HEK293 (cell line): Measurements from ENCODE around the gene CBX5.

Experiments used
- GLIS1 ChIP-seq: fragments of 450-650 bp; formaldehyde crosslinking; IDR thresholded peaks from 2 replicates; pipeline ENCODE4 v1.5.1; 2016; ENCODE audit warnings: missing biosample characterization, missing genetic modification characterization
- ZNF121 ChIP-seq: fragments of 450-650 bp; formaldehyde crosslinking; IDR thresholded peaks from 2 replicates; pipeline ENCODE4 v1.5.1; 2016; ENCODE audit warnings: missing biosample characterization, missing genetic modification characterization
- ZNF133 ChIP-seq: fragments of 450-650 bp; formaldehyde crosslinking; IDR thresholded peaks from 2 replicates; pipeline ENCODE4 v1.5.1; 2016; ENCODE audit warnings: missing biosample characterization, missing genetic modification characterization
- ZNF138 ChIP-seq: fragments of 450-650 bp; formaldehyde crosslinking; IDR thresholded peaks from 2 replicates; pipeline ENCODE4 v1.5.1; 2016; ENCODE audit warnings: missing biosample characterization, missing genetic modification characterization, borderline replicate concordance
- ZNF140 ChIP-seq: fragments of 450-650 bp; formaldehyde crosslinking; IDR thresholded peaks from 2 replicates; pipeline ENCODE4 v1.5.1; 2016; ENCODE audit warnings: missing biosample characterization, missing genetic modification characterization
- ZNF148 ChIP-seq: fragments of 450-650 bp; formaldehyde crosslinking; IDR thresholded peaks from 2 replicates; pipeline ENCODE4 v1.5.0; 2017; ENCODE audit warnings: missing biosample characterization, missing genetic modification characterization, borderline replicate concordance
- ZNF214 ChIP-seq: fragments of 450-650 bp; formaldehyde crosslinking; IDR thresholded peaks from 2 replicates; pipeline ENCODE4 v1.5.1; 2017; ENCODE audit warnings: missing biosample characterization, mild to moderate bottlenecking, missing genetic modification characterization, borderline replicate concordance
- ZNF221 ChIP-seq: fragments of 450-650 bp; formaldehyde crosslinking; IDR thresholded peaks from 2 replicates; pipeline ENCODE4 v1.5.1; 2017; ENCODE audit warnings: missing biosample characterization, missing genetic modification characterization, borderline replicate concordance
- ZNF677 ChIP-seq: fragments of 450-650 bp; IDR thresholded peaks from 2 replicates; pipeline ENCODE4 v1.5.0; 2018; ENCODE audit warnings: missing biosample characterization, mild to moderate bottlenecking, missing genetic modification characterization, moderate library complexity
- ZNF768 ChIP-seq: fragments of 450-650 bp; formaldehyde crosslinking; IDR thresholded peaks from 2 replicates; pipeline ENCODE4 v1.5.1; 2018; ENCODE audit warnings: missing biosample characterization, mild to moderate bottlenecking, missing genetic modification characterization
- ZNF837 ChIP-seq: fragments of 450-650 bp; formaldehyde crosslinking; IDR thresholded peaks from 2 replicates; pipeline ENCODE4 v1.5.1; 2016; ENCODE audit warnings: missing biosample characterization, missing genetic modification characterization
- ZSCAN16 ChIP-seq: fragments of 450-650 bp; formaldehyde crosslinking; IDR thresholded peaks from 2 replicates; pipeline ENCODE4 v1.5.1; 2016; ENCODE audit warnings: missing biosample characterization, missing genetic modification characterization
- TF ChIP-seq, protein P1 (sequence below): fragments of 450-650 bp; formaldehyde crosslinking; IDR thresholded peaks from 2 replicates; pipeline ENCODE4 v1.5.1; 2017; ENCODE audit warnings: missing biosample characterization, missing genetic modification characterization
- TF ChIP-seq, protein P2 (sequence below): fragments of 450-650 bp; formaldehyde crosslinking; IDR thresholded peaks from 2 replicates; pipeline ENCODE4; 2016; ENCODE audit warnings: missing biosample characterization, missing genetic modification characterization
- TF ChIP-seq, protein P3 (sequence below): fragments of 450-650 bp; formaldehyde crosslinking; IDR thresholded peaks from 2 replicates; pipeline ENCODE4 v1.5.1; 2016; ENCODE audit warnings: missing biosample characterization, missing genetic modification characterization, low read depth
- TF ChIP-seq, protein P4 (sequence below): fragments of 450-650 bp; formaldehyde crosslinking; IDR thresholded peaks from 2 replicates; pipeline ENCODE4 v1.5.1; 2016; ENCODE audit warnings: missing biosample characterization, missing genetic modification characterization
- TF ChIP-seq, protein P5 (sequence below): fragments of 450-650 bp; formaldehyde crosslinking; IDR thresholded peaks from 2 replicates; pipeline ENCODE4 v1.5.1; 2016; ENCODE audit warnings: missing biosample characterization, missing genetic modification characterization

CBX5 gene

DNA sequence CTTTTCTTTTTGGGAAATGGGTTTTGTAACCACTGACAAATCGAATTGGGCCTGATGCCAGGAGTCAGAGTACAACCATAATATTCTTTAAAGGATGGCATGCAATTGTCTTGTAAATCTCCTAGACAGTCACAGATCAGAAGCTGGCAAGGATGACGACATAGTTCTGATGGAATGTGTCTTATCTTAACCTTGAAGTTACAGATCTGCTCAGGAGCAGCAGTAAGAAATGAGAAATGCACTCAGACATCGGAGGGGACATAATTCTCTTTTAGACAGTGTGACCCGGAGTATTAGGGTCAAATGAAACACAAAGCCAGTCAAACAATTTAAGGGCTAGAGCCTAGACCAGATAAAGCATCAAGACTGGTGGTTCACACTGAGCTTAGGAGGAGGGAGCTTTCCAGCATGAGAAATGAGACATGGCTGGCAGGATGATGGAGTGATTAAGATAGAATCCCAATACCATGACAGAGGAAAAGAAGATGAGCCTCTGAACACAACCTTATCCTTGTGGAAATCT lies 17.5 kb downstream of the CBX5 start (continued):
- TF ChIP-seq, protein P1, sequence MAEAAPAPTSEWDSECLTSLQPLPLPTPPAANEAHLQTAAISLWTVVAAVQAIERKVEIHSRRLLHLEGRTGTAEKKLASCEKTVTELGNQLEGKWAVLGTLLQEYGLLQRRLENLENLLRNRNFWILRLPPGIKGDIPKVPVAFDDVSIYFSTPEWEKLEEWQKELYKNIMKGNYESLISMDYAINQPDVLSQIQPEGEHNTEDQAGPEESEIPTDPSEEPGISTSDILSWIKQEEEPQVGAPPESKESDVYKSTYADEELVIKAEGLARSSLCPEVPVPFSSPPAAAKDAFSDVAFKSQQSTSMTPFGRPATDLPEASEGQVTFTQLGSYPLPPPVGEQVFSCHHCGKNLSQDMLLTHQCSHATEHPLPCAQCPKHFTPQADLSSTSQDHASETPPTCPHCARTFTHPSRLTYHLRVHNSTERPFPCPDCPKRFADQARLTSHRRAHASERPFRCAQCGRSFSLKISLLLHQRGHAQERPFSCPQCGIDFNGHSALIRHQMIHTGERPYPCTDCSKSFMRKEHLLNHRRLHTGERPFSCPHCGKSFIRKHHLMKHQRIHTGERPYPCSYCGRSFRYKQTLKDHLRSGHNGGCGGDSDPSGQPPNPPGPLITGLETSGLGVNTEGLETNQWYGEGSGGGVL (tag by site-specific recombination), result no peak
- no peak for TF ChIP-seq ZSCAN16 (tag by site-specific recombination)
- TF ChIP-seq, protein P2, sequence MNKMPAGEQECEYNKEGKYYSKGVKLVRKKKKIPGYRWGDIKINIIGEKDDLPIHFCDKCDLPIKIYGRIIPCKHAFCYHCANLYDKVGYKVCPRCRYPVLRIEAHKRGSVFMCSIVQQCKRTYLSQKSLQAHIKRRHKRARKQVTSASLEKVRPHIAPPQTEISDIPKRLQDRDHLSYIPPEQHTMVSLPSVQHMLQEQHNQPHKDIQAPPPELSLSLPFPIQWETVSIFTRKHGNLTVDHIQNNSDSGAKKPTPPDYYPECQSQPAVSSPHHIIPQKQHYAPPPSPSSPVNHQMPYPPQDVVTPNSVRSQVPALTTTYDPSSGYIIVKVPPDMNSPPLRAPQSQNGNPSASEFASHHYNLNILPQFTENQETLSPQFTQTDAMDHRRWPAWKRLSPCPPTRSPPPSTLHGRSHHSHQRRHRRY (tag by site-specific recombination), result no peak
- TF ChIP-seq ZNF138, result no peak
- TF ChIP-seq ZNF121 (tag by site-specific recombination), result no peak
- TF ChIP-seq, protein P3, sequence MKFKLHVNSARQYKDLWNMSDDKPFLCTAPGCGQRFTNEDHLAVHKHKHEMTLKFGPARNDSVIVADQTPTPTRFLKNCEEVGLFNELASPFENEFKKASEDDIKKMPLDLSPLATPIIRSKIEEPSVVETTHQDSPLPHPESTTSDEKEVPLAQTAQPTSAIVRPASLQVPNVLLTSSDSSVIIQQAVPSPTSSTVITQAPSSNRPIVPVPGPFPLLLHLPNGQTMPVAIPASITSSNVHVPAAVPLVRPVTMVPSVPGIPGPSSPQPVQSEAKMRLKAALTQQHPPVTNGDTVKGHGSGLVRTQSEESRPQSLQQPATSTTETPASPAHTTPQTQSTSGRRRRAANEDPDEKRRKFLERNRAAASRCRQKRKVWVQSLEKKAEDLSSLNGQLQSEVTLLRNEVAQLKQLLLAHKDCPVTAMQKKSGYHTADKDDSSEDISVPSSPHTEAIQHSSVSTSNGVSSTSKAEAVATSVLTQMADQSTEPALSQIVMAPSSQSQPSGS (tag by site-specific recombination), result peak; percentile 96
- no peak for TF ChIP-seq ZNF837
- TF ChIP-seq ZNF221 (tag by site-specific recombination), result no peak
- TF ChIP-seq GLIS1 (tag by site-specific recombination), result 0 out of 2 replicates have a peak, but pooled peaks have one; percentile 13
- no peak for TF ChIP-seq ZNF140 (tag by site-specific recombination)
- TF ChIP-seq, protein P4, sequence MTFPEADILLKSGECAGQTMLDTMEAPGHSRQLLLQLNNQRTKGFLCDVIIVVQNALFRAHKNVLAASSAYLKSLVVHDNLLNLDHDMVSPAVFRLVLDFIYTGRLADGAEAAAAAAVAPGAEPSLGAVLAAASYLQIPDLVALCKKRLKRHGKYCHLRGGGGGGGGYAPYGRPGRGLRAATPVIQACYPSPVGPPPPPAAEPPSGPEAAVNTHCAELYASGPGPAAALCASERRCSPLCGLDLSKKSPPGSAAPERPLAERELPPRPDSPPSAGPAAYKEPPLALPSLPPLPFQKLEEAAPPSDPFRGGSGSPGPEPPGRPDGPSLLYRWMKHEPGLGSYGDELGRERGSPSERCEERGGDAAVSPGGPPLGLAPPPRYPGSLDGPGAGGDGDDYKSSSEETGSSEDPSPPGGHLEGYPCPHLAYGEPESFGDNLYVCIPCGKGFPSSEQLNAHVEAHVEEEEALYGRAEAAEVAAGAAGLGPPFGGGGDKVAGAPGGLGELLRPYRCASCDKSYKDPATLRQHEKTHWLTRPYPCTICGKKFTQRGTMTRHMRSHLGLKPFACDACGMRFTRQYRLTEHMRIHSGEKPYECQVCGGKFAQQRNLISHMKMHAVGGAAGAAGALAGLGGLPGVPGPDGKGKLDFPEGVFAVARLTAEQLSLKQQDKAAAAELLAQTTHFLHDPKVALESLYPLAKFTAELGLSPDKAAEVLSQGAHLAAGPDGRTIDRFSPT (tag by site-specific recombination), result 0 out of 2 replicates have a peak, but pooled peaks have one; percentile 34
- TF ChIP-seq ZNF133, result no peak
- TF ChIP-seq ZNF677 (tag by site-specific recombination), result no peak
- TF ChIP-seq ZNF148, result no peak
- TF ChIP-seq ZNF214 (tag by site-specific recombination), result no peak
- TF ChIP-seq, protein P5, sequence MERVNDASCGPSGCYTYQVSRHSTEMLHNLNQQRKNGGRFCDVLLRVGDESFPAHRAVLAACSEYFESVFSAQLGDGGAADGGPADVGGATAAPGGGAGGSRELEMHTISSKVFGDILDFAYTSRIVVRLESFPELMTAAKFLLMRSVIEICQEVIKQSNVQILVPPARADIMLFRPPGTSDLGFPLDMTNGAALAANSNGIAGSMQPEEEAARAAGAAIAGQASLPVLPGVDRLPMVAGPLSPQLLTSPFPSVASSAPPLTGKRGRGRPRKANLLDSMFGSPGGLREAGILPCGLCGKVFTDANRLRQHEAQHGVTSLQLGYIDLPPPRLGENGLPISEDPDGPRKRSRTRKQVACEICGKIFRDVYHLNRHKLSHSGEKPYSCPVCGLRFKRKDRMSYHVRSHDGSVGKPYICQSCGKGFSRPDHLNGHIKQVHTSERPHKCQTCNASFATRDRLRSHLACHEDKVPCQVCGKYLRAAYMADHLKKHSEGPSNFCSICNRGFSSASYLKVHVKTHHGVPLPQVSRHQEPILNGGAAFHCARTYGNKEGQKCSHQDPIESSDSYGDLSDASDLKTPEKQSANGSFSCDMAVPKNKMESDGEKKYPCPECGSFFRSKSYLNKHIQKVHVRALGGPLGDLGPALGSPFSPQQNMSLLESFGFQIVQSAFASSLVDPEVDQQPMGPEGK (tag by site-specific recombination), result peak; percentile 35; the same call in 1 of the 2 replicates
- no peak for TF ChIP-seq ZNF768 (tag by site-specific recombination)
